IgD-negative memory B cell (primary cell): ENCODE data around the gene KMT2C. TPM values are rescaled to one million over a fixed set of nuclear protein-coding genes. Genes with fewer than 3 reads are reported as not detected.
"Not testable (repeated sequence)": the region's sequence is repeated elsewhere in the genome, so short reads cannot be mapped to it uniquely, and the experiment has no call there.

Experiments
- H3K27ac Mint-ChIP-seq, 3 donors: one replicate each; pipeline ENCODE4 v1.8.0; 2020 to 2022; ENCODE audit warnings: mild to moderate bottlenecking in 3 of 3, mixed read lengths in 3 of 3, moderate library complexity in 1 of 3
- H3K27me3 Mint-ChIP-seq: one replicate; pipeline ENCODE4 v1.8.0; 2021; ENCODE audit warnings: mixed read lengths
- H3K36me3 Mint-ChIP-seq: one replicate; pipeline ENCODE4 v1.8.0; 2020; ENCODE audit warnings: mild to moderate bottlenecking, mixed read lengths
- H3K4me1 Mint-ChIP-seq, 3 donors: one replicate each; pipeline ENCODE4 v1.8.0; 2020 to 2022; ENCODE audit warnings: mixed read lengths in 3 of 3, mild to moderate bottlenecking in 1 of 3
- H3K4me3 Mint-ChIP-seq, 4 donors: one replicate each; pipeline ENCODE4 v1.8.0; 2020 to 2022; ENCODE audit warnings: mild to moderate bottlenecking in 4 of 4, mixed read lengths in 4 of 4, moderate library complexity in 3 of 4
- H3K9me3 Mint-ChIP-seq, 3 donors: one replicate each; pipeline ENCODE4 v1.8.0; 2020 to 2021; ENCODE audit warnings: mixed read lengths in 3 of 3, mild to moderate bottlenecking in 1 of 3
- polyA plus RNA-seq: library from polyadenylated mRNA; unstranded; fragments of 300-500 nt; fragmentation: Illumina TruSeq; gene quantifications from one replicate; pipeline ENCODE4 v1.2.3, GENCODE V29; 2021

KMT2C gene
- polyA plus RNA-seq, 1 donor from 2014 or later = 23.7 TPM

GRCh38 chr7:152299542-152300143, 136.2 kb downstream of the KMT2C start:
- H3K27ac Mint-ChIP-seq, H3K4me3 Mint-ChIP-seq, H3K27me3 Mint-ChIP-seq, H3K9me3 Mint-ChIP-seq: not testable (repeated sequence)
- H3K4me1 Mint-ChIP-seq = peaks cover 6 to 27% (median 14%) of the 10 kb centered on the region in 3 donors
- H3K36me3 Mint-ChIP-seq = peaks cover 19% of the 10 kb centered on the region

- peaks cover 21% of the 10 kb centered on the region for H3K36me3 Mint-ChIP-seq
- no peaks in the 10 kb centered on the region for H3K27me3 Mint-ChIP-seq
- H3K9me3 Mint-ChIP-seq = peaks cover 0 to 5% (median 2%) of the 10 kb centered on the region in 3 donors
- no peak overlapping the region for H3K4me3 Mint-ChIP-seq
- peaks cover 2 to 3% (median 2%) of the 10 kb centered on the region in 3 donors for H3K4me1 Mint-ChIP-seq
- H3K27ac Mint-ChIP-seq = no peak overlapping the region
Measured at GRCh38 chr7:152292897-152293296, 142.9 kb downstream of the KMT2C start.

GRCh38 chr7:152286972-152287371, 148.8 kb downstream of the KMT2C start:
- H3K9me3 Mint-ChIP-seq, H3K27me3 Mint-ChIP-seq, H3K4me1 Mint-ChIP-seq, H3K36me3 Mint-ChIP-seq, H3K27ac Mint-ChIP-seq: not testable (repeated sequence)
- peak overlapping the region in 1 of 4 donors; percentile 39 for H3K4me3 Mint-ChIP-seq

GRCh38 chr7:152286219-152286618, 149.6 kb downstream of the KMT2C start:
- H3K9me3 Mint-ChIP-seq, H3K36me3 Mint-ChIP-seq, H3K27ac Mint-ChIP-seq, H3K4me3 Mint-ChIP-seq, H3K4me1 Mint-ChIP-seq, H3K27me3 Mint-ChIP-seq: not testable (repeated sequence)

GRCh38 chr7:152284998-152285397, 150.8 kb downstream of the KMT2C start:
- not testable (repeated sequence) for H3K27ac Mint-ChIP-seq, H3K27me3 Mint-ChIP-seq, H3K9me3 Mint-ChIP-seq, H3K4me1 Mint-ChIP-seq, H3K36me3 Mint-ChIP-seq, H3K4me3 Mint-ChIP-seq

- not testable (repeated sequence) for H3K27ac Mint-ChIP-seq, H3K36me3 Mint-ChIP-seq, H3K4me3 Mint-ChIP-seq, H3K27me3 Mint-ChIP-seq, H3K4me1 Mint-ChIP-seq, H3K9me3 Mint-ChIP-seq
Measured at GRCh38 chr7:152277687-152278086, 158.1 kb downstream of the KMT2C start.

GRCh38 chr7:152270427-152270826, 165.4 kb downstream of the KMT2C start:
- peak overlapping the region in 1 of 3 donors; percentile 20 for H3K27ac Mint-ChIP-seq
- not testable (repeated sequence) for H3K4me1 Mint-ChIP-seq, H3K9me3 Mint-ChIP-seq, H3K36me3 Mint-ChIP-seq, H3K4me3 Mint-ChIP-seq, H3K27me3 Mint-ChIP-seq

GRCh38 chr7:152266859-152267258, 168.9 kb downstream of the KMT2C start:
- not testable (repeated sequence) for H3K36me3 Mint-ChIP-seq, H3K4me3 Mint-ChIP-seq, H3K27ac Mint-ChIP-seq, H3K27me3 Mint-ChIP-seq, H3K4me1 Mint-ChIP-seq, H3K9me3 Mint-ChIP-seq

GRCh38 chr7:152264915-152265314, 170.9 kb downstream of the KMT2C start:
- H3K27ac Mint-ChIP-seq, H3K9me3 Mint-ChIP-seq, H3K36me3 Mint-ChIP-seq, H3K27me3 Mint-ChIP-seq, H3K4me1 Mint-ChIP-seq, H3K4me3 Mint-ChIP-seq: not testable (repeated sequence)

GRCh38 chr7:152262146-152262545, 173.7 kb downstream of the KMT2C start:
- H3K36me3 Mint-ChIP-seq, H3K9me3 Mint-ChIP-seq, H3K4me3 Mint-ChIP-seq, H3K4me1 Mint-ChIP-seq, H3K27me3 Mint-ChIP-seq, H3K27ac Mint-ChIP-seq: not testable (repeated sequence)

- H3K4me3 Mint-ChIP-seq, H3K4me1 Mint-ChIP-seq, H3K27me3 Mint-ChIP-seq, H3K9me3 Mint-ChIP-seq, H3K36me3 Mint-ChIP-seq, H3K27ac Mint-ChIP-seq: not testable (repeated sequence)
Measured at GRCh38 chr7:152259645-152260044, 176.2 kb downstream of the KMT2C start.

- H3K9me3 Mint-ChIP-seq, H3K4me3 Mint-ChIP-seq, H3K4me1 Mint-ChIP-seq, H3K36me3 Mint-ChIP-seq, H3K27me3 Mint-ChIP-seq, H3K27ac Mint-ChIP-seq: not testable (repeated sequence)
Measured at GRCh38 chr7:152247851-152248250, 188.0 kb downstream of the KMT2C start.

GRCh38 chr7:152245417-152245816, 190.4 kb downstream of the KMT2C start:
- not testable (repeated sequence) for H3K4me3 Mint-ChIP-seq, H3K36me3 Mint-ChIP-seq, H3K27me3 Mint-ChIP-seq, H3K4me1 Mint-ChIP-seq, H3K9me3 Mint-ChIP-seq, H3K27ac Mint-ChIP-seq

- H3K36me3 Mint-ChIP-seq, H3K27me3 Mint-ChIP-seq, H3K4me3 Mint-ChIP-seq, H3K27ac Mint-ChIP-seq, H3K9me3 Mint-ChIP-seq, H3K4me1 Mint-ChIP-seq: not testable (repeated sequence)
Measured at GRCh38 chr7:152243464-152243863, 192.3 kb downstream of the KMT2C start.

- not testable (repeated sequence) for H3K27ac Mint-ChIP-seq, H3K4me1 Mint-ChIP-seq, H3K36me3 Mint-ChIP-seq, H3K9me3 Mint-ChIP-seq, H3K27me3 Mint-ChIP-seq, H3K4me3 Mint-ChIP-seq
Measured at GRCh38 chr7:152241301-152241700, 194.5 kb downstream of the KMT2C start.

- not testable (repeated sequence) for H3K4me3 Mint-ChIP-seq, H3K27ac Mint-ChIP-seq, H3K9me3 Mint-ChIP-seq, H3K27me3 Mint-ChIP-seq, H3K36me3 Mint-ChIP-seq, H3K4me1 Mint-ChIP-seq
Measured at GRCh38 chr7:152236306-152236705, 199.5 kb downstream of the KMT2C start.

- H3K27ac Mint-ChIP-seq = peak overlapping the region in 1 of 3 donors; percentile 95
- H3K36me3 Mint-ChIP-seq = not testable (repeated sequence)
Measured at GRCh38 chr7:152234421-152234820, 201.4 kb downstream of the KMT2C start.

More at GRCh38 chr7:152234421-152234820, 201.4 kb downstream of the KMT2C start:
- not testable (repeated sequence) for H3K9me3 Mint-ChIP-seq, H3K4me1 Mint-ChIP-seq, H3K27me3 Mint-ChIP-seq, H3K4me3 Mint-ChIP-seq
